GM23338 (cell line): ENCODE data around the gene GRM4. TPM values are rescaled to one million over a fixed set of nuclear protein-coding genes. Genes with fewer than 3 reads are reported as not detected.

ENCODE experiments used
- ATAC-seq: fragments of 200-7000 bp; cut with Tn5 transposase; 3 replicates; pipeline ENCODE4 v1.9.1; 2020
- DNase-seq: peaks from one replicate; pipeline ENCODE4 v3.0.0-alpha.2; 2015; ENCODE audit warnings: low spot score
- H2AFZ ChIP-seq: fragments of 200-600 bp; sonication (generic); 2 replicates; pipeline ENCODE4 v1.8.0; 2016; ENCODE audit warnings: antibody characterized with exemption, mild to moderate bottlenecking, moderate library complexity
- H3F3A ChIP-seq: fragments of 200-600 bp; sonication (generic); replicated peaks from 2 replicates; pipeline ENCODE4 v1.8.0; 2017; ENCODE audit warnings: antibody characterized with exemption, mixed run types, low read depth
- H3K27ac ChIP-seq: fragments of 200-600 bp; sonication (generic); 2 replicates; pipeline ENCODE4 v1.6.1; 2016; ENCODE audit warnings: low read depth
- H3K27me3 ChIP-seq: fragments of 200-600 bp; sonication (generic); 2 replicates; pipeline ENCODE4 v1.8.0; 2016; ENCODE audit warnings: mild to moderate bottlenecking, mixed run types, moderate library complexity; ENCODE audit not compliant: insufficient read depth
- H3K36me3 ChIP-seq: fragments of 200-600 bp; sonication (generic); 2 replicates; pipeline ENCODE4 v1.8.0; 2016; ENCODE audit warnings: mild to moderate bottlenecking; ENCODE audit not compliant: insufficient read depth
- H3K4me1 ChIP-seq: fragments of 200-600 bp; sonication (generic); 2 replicates; pipeline ENCODE4 v1.8.0; 2016; ENCODE audit warnings: mild to moderate bottlenecking, moderate library complexity; ENCODE audit not compliant: insufficient read depth
- H3K4me2 ChIP-seq: fragments of 200-600 bp; sonication (generic); 2 replicates; pipeline ENCODE4 v1.7.1; 2017; ENCODE audit warnings: mixed run types
- H3K4me3 ChIP-seq: fragments of 200-600 bp; sonication (generic); 2 replicates; pipeline ENCODE4 v1.6.1; 2016; ENCODE audit warnings: mixed run types
- H3K79me2 ChIP-seq: fragments of 200-600 bp; sonication (generic); replicated peaks from 2 replicates; pipeline ENCODE4 v1.8.0; 2017; ENCODE audit warnings: mild to moderate bottlenecking; ENCODE audit not compliant: insufficient read depth
- H3K9me2 ChIP-seq: fragments of 200-600 bp; sonication (generic); 2 replicates; pipeline ENCODE4 v1.8.0; 2017; ENCODE audit not compliant: insufficient read depth
- H4K20me1 ChIP-seq: fragments of 200-600 bp; sonication (generic); replicated peaks from 2 replicates; pipeline ENCODE4 v1.8.0; 2017; ENCODE audit warnings: mild to moderate bottlenecking; ENCODE audit not compliant: insufficient read depth
- H3K27ac Mint-ChIP-seq: 2 replicates; pipeline ENCODE4 v1.8.0; 2020; ENCODE audit warnings: inconsistent platforms, mild to moderate bottlenecking, moderate library complexity, mixed read lengths
- H3K27me3 Mint-ChIP-seq: 3 replicates; pipeline ENCODE4 v1.8.0; 2022; ENCODE audit warnings: low read depth, mild to moderate bottlenecking, moderate library complexity, mixed read lengths, inconsistent platforms; ENCODE audit not compliant: insufficient read depth, poor library complexity
- H3K36me3 Mint-ChIP-seq: 3 replicates; pipeline ENCODE4 v1.8.0; 2021; ENCODE audit warnings: low read depth, mild to moderate bottlenecking, inconsistent platforms, moderate library complexity, mixed read lengths
- H3K4me1 Mint-ChIP-seq: 3 replicates; pipeline ENCODE4 v1.8.0; 2020; ENCODE audit warnings: mild to moderate bottlenecking, inconsistent platforms, mixed read lengths
- H3K4me3 Mint-ChIP-seq: 3 replicates; pipeline ENCODE4 v1.8.0; 2021; ENCODE audit warnings: moderate library complexity, mild to moderate bottlenecking, inconsistent platforms, mixed read lengths
- H3K9me3 Mint-ChIP-seq: 3 replicates; pipeline ENCODE4 v1.8.0; 2020; ENCODE audit warnings: moderate library complexity, mild to moderate bottlenecking, inconsistent platforms, mixed read lengths
- CREB1 ChIP-seq: fragments of 250-450 bp; sonication (Bioruptor Pico); IDR thresholded peaks from 2 replicates; pipeline ENCODE4 v1.5.0; 2020; ENCODE audit warnings: low read depth, mild to moderate bottlenecking, moderate library complexity
- EZH2 ChIP-seq: fragments of 200-600 bp; sonication (generic); IDR thresholded peaks from one replicate; pipeline ENCODE4 v1.8.0; 2017; ENCODE audit warnings: antibody characterized with exemption, mild to moderate bottlenecking, low read depth; ENCODE audit not compliant: unreplicated experiment
- JUNB ChIP-seq: IDR thresholded peaks from one replicate; pipeline ENCODE4 v1.6.1; 2016; ENCODE audit warnings: antibody characterized with exemption; ENCODE audit not compliant: unreplicated experiment
- NANOG ChIP-seq: IDR thresholded peaks from 2 replicates; pipeline ENCODE4 v1.6.1; 2016; ENCODE audit warnings: antibody characterized with exemption, borderline replicate concordance
- STAT1 ChIP-seq: IDR thresholded peaks from one replicate; pipeline ENCODE4 v1.6.1; 2016; ENCODE audit warnings: antibody characterized with exemption; ENCODE audit not compliant: unreplicated experiment
- ZNF114 ChIP-seq: fragments of 250-450 bp; sonication (Bioruptor Pico); IDR thresholded peaks from 2 replicates; pipeline ENCODE4 v1.5.0; 2020; ENCODE audit warnings: mild to moderate bottlenecking, moderate library complexity
- ZNF331 ChIP-seq: fragments of 250-450 bp; sonication (Bioruptor Pico); IDR thresholded peaks from 2 replicates; pipeline ENCODE4 v1.5.0; 2020; ENCODE audit warnings: low read depth, mild to moderate bottlenecking, moderate library complexity
- polyA plus RNA-seq: library from polyadenylated mRNA; unstranded; fragments of >200 nt; fragmentation: Nextera tagmentation; extraction: Ambion mirVana; gene quantifications from 2 replicates; pipeline ENCODE4 v1.2.1, GENCODE V29; 2016
- total RNA-seq: library from RNA; depleted of rRNA; stranded (reverse); fragments of >200 nt; shearing (Covaris generic); gene quantifications from 2 replicates; pipeline ENCODE4 v1.2.3, GENCODE V29; 2014
- TF ChIP-seq, protein P1 (sequence below): IDR thresholded peaks from 2 replicates; pipeline ENCODE4 v1.6.1; 2016; ENCODE audit warnings: antibody characterized with exemption
- TF ChIP-seq, protein P2 (sequence below): fragments of 250-450 bp; sonication (Bioruptor Pico); IDR thresholded peaks from 2 replicates; pipeline ENCODE4 v1.5.0; 2020; ENCODE audit warnings: mild to moderate bottlenecking, moderate library complexity
- TF ChIP-seq, protein P3 (sequence below), 2 experiments: fragments of 200-600 bp in 1 of 2; sonication (generic) in 1 of 2; conservative IDR thresholded peaks; 2 replicates each; pipeline versions ENCODE4 v1.5.1 to v1.6.1; 2016 to 2017; ENCODE audit warnings: antibody characterized with exemption in 2 of 2, low read depth in 2 of 2, mild to moderate bottlenecking in 2 of 2, moderate library complexity in 1 of 2
- TF ChIP-seq, protein P4 (sequence below): IDR thresholded peaks from one replicate; pipeline ENCODE4 v1.6.1; 2018; ENCODE audit warnings: antibody characterized with exemption; ENCODE audit not compliant: unreplicated experiment

Gene GRM4
- total and polyA plus RNA-seq, 2 experiments from 2014 or later = 7.0 to 30.6 TPM

DNA sequence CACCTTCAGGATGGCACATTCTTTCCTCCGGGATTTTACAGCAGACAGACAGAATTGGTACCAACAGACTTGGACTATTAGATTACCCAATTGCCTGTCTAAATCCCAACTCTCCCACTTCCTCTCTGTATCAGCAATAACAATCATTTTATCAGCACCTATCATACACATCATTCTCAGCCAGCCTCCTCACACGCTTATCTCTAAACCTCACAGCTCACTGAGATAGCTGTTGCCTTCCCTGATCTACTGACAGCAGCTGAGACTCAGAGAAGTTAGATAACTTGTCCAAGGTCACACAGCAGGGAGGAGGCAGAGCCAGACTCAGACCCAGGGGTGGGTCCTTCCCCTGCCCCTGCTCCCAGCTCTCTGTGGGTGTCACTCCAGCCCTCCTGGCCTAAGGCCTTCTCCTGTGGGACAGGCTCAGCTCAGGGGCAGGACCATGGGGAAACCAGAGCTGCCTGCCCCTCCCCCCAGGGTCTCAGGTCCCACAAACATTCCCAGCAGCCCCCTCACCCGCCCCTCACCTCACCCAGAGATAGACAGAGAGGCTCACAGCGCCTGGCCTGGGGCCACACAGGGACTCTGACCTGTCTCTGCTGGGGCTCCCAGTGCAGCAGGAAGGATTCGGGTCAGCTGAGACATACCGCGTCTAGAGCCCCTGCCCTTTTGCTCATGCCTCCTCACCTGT is 92.8 kb downstream of the GRM4 start:
- peaks cover 41% of the 10 kb centered on the region for H3K4me1 Mint-ChIP-seq
- no peaks in the 10 kb centered on the region; the same call in 1 of the 2 replicates for H3K36me3 ChIP-seq
- TF ChIP-seq JUNB = no peak
- no peak for TF ChIP-seq CREB1 (CRISPR knock-in tag)
- TF ChIP-seq NANOG = no peak
- TF ChIP-seq, protein P1, sequence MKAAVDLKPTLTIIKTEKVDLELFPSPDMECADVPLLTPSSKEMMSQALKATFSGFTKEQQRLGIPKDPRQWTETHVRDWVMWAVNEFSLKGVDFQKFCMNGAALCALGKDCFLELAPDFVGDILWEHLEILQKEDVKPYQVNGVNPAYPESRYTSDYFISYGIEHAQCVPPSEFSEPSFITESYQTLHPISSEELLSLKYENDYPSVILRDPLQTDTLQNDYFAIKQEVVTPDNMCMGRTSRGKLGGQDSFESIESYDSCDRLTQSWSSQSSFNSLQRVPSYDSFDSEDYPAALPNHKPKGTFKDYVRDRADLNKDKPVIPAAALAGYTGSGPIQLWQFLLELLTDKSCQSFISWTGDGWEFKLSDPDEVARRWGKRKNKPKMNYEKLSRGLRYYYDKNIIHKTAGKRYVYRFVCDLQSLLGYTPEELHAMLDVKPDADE = no peak
- no peak for TF ChIP-seq ZNF114 (CRISPR knock-in tag)
- TF ChIP-seq ZNF331 = no peak
- TF ChIP-seq EZH2 = no peak
- no peak for TF ChIP-seq STAT1
- TF ChIP-seq, protein P2, sequence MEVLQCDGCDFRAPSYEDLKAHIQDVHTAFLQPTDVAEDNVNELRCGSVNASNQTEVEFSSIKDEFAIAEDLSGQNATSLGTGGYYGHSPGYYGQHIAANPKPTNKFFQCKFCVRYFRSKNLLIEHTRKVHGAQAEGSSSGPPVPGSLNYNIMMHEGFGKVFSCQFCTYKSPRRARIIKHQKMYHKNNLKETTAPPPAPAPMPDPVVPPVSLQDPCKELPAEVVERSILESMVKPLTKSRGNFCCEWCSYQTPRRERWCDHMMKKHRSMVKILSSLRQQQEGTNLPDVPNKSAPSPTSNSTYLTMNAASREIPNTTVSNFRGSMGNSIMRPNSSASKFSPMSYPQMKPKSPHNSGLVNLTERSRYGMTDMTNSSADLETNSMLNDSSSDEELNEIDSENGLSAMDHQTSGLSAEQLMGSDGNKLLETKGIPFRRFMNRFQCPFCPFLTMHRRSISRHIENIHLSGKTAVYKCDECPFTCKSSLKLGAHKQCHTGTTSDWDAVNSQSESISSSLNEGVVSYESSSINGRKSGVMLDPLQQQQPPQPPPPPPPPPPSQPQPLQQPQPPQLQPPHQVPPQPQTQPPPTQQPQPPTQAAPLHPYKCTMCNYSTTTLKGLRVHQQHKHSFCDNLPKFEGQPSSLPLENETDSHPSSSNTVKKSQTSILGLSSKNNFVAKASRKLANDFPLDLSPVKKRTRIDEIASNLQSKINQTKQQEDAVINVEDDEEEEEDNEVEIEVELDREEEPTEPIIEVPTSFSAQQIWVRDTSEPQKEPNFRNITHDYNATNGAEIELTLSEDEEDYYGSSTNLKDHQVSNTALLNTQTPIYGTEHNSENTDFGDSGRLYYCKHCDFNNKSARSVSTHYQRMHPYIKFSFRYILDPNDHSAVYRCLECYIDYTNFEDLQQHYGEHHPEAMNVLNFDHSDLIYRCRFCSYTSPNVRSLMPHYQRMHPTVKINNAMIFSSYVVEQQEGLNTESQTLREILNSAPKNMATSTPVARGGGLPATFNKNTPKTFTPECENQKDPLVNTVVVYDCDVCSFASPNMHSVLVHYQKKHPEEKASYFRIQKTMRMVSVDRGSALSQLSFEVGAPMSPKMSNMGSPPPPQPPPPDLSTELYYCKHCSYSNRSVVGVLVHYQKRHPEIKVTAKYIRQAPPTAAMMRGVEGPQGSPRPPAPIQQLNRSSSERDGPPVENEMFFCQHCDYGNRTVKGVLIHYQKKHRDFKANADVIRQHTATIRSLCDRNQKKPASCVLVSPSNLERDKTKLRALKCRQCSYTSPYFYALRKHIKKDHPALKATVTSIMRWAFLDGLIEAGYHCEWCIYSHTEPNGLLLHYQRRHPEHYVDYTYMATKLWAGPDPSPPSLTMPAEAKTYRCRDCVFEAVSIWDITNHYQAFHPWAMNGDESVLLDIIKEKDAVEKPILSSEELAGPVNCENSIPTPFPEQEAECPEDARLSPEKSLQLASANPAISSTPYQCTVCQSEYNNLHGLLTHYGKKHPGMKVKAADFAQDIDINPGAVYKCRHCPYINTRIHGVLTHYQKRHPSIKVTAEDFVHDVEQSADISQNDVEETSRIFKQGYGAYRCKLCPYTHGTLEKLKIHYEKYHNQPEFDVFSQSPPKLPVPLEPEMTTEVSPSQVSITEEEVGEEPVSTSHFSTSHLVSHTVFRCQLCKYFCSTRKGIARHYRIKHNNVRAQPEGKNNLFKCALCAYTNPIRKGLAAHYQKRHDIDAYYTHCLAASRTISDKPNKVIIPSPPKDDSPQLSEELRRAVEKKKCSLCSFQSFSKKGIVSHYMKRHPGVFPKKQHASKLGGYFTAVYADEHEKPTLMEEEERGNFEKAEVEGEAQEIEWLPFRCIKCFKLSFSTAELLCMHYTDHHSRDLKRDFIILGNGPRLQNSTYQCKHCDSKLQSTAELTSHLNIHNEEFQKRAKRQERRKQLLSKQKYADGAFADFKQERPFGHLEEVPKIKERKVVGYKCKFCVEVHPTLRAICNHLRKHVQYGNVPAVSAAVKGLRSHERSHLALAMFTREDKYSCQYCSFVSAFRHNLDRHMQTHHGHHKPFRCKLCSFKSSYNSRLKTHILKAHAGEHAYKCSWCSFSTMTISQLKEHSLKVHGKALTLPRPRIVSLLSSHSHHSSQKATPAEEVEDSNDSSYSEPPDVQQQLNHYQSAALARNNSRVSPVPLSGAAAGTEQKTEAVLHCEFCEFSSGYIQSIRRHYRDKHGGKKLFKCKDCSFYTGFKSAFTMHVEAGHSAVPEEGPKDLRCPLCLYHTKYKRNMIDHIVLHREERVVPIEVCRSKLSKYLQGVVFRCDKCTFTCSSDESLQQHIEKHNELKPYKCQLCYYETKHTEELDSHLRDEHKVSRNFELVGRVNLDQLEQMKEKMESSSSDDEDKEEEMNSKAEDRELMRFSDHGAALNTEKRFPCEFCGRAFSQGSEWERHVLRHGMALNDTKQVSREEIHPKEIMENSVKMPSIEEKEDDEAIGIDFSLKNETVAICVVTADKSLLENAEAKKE (CRISPR knock-in tag) = no peak
- TF ChIP-seq, protein P3, sequence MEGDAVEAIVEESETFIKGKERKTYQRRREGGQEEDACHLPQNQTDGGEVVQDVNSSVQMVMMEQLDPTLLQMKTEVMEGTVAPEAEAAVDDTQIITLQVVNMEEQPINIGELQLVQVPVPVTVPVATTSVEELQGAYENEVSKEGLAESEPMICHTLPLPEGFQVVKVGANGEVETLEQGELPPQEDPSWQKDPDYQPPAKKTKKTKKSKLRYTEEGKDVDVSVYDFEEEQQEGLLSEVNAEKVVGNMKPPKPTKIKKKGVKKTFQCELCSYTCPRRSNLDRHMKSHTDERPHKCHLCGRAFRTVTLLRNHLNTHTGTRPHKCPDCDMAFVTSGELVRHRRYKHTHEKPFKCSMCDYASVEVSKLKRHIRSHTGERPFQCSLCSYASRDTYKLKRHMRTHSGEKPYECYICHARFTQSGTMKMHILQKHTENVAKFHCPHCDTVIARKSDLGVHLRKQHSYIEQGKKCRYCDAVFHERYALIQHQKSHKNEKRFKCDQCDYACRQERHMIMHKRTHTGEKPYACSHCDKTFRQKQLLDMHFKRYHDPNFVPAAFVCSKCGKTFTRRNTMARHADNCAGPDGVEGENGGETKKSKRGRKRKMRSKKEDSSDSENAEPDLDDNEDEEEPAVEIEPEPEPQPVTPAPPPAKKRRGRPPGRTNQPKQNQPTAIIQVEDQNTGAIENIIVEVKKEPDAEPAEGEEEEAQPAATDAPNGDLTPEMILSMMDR (conservative IDR thresholded peaks at IDR 0.05; ENCODE audit: low read depth in 2 of 2) = no peak
- TF ChIP-seq, protein P4, sequence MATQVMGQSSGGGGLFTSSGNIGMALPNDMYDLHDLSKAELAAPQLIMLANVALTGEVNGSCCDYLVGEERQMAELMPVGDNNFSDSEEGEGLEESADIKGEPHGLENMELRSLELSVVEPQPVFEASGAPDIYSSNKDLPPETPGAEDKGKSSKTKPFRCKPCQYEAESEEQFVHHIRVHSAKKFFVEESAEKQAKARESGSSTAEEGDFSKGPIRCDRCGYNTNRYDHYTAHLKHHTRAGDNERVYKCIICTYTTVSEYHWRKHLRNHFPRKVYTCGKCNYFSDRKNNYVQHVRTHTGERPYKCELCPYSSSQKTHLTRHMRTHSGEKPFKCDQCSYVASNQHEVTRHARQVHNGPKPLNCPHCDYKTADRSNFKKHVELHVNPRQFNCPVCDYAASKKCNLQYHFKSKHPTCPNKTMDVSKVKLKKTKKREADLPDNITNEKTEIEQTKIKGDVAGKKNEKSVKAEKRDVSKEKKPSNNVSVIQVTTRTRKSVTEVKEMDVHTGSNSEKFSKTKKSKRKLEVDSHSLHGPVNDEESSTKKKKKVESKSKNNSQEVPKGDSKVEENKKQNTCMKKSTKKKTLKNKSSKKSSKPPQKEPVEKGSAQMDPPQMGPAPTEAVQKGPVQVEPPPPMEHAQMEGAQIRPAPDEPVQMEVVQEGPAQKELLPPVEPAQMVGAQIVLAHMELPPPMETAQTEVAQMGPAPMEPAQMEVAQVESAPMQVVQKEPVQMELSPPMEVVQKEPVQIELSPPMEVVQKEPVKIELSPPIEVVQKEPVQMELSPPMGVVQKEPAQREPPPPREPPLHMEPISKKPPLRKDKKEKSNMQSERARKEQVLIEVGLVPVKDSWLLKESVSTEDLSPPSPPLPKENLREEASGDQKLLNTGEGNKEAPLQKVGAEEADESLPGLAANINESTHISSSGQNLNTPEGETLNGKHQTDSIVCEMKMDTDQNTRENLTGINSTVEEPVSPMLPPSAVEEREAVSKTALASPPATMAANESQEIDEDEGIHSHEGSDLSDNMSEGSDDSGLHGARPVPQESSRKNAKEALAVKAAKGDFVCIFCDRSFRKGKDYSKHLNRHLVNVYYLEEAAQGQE = no peak

More for the DNA sequence above, 92.8 kb downstream of the GRM4 start:
- Histone ChIP-seq H3F3A (no peaks in the 10 kb centered on the region; the same call in 1 of the 2 replicates), H3K27ac (no peak overlapping the region), H2AFZ (no peak overlapping the region), H3K4me2 (0 out of 2 replicates have a peak overlapping the region, but pooled peaks have one; percentile 38), H3K4me1 (peaks cover 24% of the 10 kb centered on the region), H3K27me3 (no peaks in the 10 kb centered on the region), H4K20me1 (no peaks in the 10 kb centered on the region; the same call in 1 of the 2 replicates), H3K4me3 (no peak overlapping the region), H3K79me2 (no peaks in the 10 kb centered on the region), H3K9me2 (no peaks in the 10 kb centered on the region)
- Mint-ChIP-seq H3K9me3 (no peaks in the 10 kb centered on the region; the same call in 2 of the 3 replicates), H3K36me3 (no peaks in the 10 kb centered on the region; the same call in 2 of the 3 replicates), H3K4me3 (no peak overlapping the region), H3K27ac (no peak overlapping the region), H3K27me3 (peaks cover 27% of the 10 kb centered on the region)
- DNase-seq = no peak
- ATAC-seq = peak; percentile 3; the same call in 2 of the 3 replicates
